Suprapubic skin (tissue), 4 donors: ENCODE results near the gene TTLL5. TPM values are rescaled to one million over a fixed set of nuclear protein-coding genes. Genes with fewer than 3 reads are reported as not detected.

Experiments used
- DNase-seq, 2 donors: peaks; one replicate each; pipeline ENCODE4 v3.0.0-alpha.2; 2019; ENCODE audit warnings: low spot score in 2 of 2
- H3K27ac ChIP-seq: fragments of 200-600 bp; sonication (generic); one replicate; pipeline ENCODE4 v1.5.1; 2019
- H3K27me3 ChIP-seq: fragments of 200-600 bp; sonication (generic); one replicate; pipeline ENCODE4 v1.5.1; 2019
- H3K36me3 ChIP-seq: fragments of 200-600 bp; sonication (generic); one replicate; pipeline ENCODE4 v1.5.1; 2019
- H3K4me1 ChIP-seq: fragments of 200-600 bp; sonication (generic); one replicate; pipeline ENCODE4 v1.5.1; 2019
- H3K4me3 ChIP-seq: fragments of 200-600 bp; sonication (generic); one replicate; pipeline ENCODE4 v1.5.1; 2019; ENCODE audit warnings: mild to moderate bottlenecking
- H3K9me3 ChIP-seq: fragments of 200-600 bp; sonication (generic); one replicate; pipeline ENCODE4 v1.5.1; 2019
- EP300 ChIP-seq: sonication (generic); formaldehyde crosslinking; IDR thresholded peaks from one replicate; pipeline ENCODE4 v1.6.1; 2017; ENCODE audit warnings: antibody characterized with exemption
- POLR2A ChIP-seq, 2 donors: fragments of 450-650 bp; IDR thresholded peaks; one replicate each; pipeline ENCODE4 v1.6.1; 2017; ENCODE audit warnings: antibody characterized with exemption in 2 of 2, mild to moderate bottlenecking in 2 of 2, moderate library complexity in 2 of 2
- POLR2AphosphoS5 ChIP-seq, 3 donors: sonication (generic); formaldehyde crosslinking; IDR thresholded peaks; one replicate each; pipeline ENCODE4 v1.6.1; 2017; ENCODE audit warnings: antibody characterized with exemption in 3 of 3
- WGBS: methylation state at CpG from one replicate; pipeline ENCODE4 v1.1.5; 2018; 5-methylcytosine and 5-hydroxymethylcytosine counted together
- total RNA-seq, 4 donors: library from RNA; depleted of rRNA; stranded (reverse); fragments of >200 nt; gene quantifications; one replicate each; pipeline ENCODE4 v1.1.0, GENCODE V29; 2016
- TF ChIP-seq, protein P1 (sequence below), 2 donors: fragments of 200-600 bp in 1 of 2; fragments of 450-650 bp in 1 of 2; sonication (generic) in 1 of 2; IDR thresholded peaks; one replicate each; pipeline ENCODE4 v1.5.1; 2016 to 2019; ENCODE audit warnings: antibody characterized with exemption in 2 of 2, mild to moderate bottlenecking in 1 of 2, moderate library complexity in 1 of 2

The TTLL5 gene
- total RNA-seq, 4 donors from 2014 or later: 24.4 to 56.4 (median 34.8) TPM

DNA sequence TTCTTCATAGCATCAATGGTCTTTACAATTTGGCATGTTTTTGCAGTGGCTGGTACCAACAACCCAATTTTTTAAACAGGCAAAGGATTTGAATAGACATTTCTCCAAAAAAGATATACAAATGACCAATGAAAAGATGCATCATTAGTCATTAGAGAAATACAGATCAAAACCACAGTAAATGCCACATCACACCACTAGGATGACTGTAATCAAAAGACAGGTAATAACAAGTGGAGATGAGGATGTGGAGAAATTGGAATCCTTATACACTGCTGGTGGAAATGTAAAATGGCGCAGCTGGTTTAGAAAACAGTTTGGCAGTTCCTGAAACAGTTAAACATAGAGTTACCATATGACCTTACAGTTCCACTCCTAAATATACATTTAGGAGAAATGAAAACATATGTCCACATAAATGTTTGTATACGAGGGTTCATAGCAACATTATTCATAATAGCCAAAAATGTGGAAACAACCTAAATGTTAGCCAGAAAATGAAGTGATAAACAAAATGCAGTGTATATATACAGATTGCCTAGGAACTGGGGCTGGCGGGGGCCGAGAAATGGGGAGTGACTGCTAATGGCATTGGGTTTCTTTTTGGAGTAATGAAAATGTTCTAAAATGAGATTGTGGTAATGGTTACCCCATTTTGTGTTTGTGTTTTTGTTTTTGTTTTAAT, 265.5 kb downstream of the TTLL5 start:
- no peak for TF ChIP-seq POLR2A (IDR thresholded peaks at IDR 0.05)
- Histone ChIP-seq H3K9me3 (no peaks in the 10 kb centered on the region), H3K4me3 (no peak overlapping the region), H3K36me3 (no peaks in the 10 kb centered on the region), H3K4me1 (no peaks in the 10 kb centered on the region), H3K27ac (no peak overlapping the region), H3K27me3 (no peaks in the 10 kb centered on the region)
- WGBS: 92% methylated on average over 4 of the region's 4 CpGs
- no peak for DNase-seq

DNA sequence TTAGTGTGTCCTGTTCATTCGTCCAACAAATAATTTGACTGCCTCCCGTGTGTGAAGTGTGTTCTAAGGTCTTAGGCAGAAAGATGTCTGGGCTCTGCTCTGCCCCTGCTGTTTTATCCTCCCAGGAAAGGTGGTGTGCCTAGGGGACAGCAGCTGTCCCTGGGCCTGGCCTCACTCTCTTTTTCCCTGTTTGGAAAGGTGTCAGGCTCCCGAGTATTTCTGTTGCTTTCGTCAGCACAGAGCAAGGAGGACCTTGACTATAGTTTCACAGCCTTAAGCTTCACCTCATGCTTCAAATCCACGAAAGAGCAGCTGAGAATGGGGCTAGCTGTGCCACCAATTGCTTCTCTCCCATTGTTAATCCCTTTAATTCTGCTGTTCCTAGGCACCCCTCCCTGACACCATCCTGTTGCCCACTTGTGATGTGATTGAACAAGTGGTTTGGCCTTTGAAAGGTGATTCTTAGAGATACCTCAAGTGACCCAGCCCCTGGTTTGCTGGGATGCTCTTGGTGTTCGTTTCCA, 266.6 kb downstream of the TTLL5 start:
- DNase-seq: no peak
- no peaks in the 10 kb centered on the region for H3K9me3 ChIP-seq
- H3K4me3 ChIP-seq: no peak overlapping the region
- no peaks in the 10 kb centered on the region for H3K4me1 ChIP-seq
- H3K27ac ChIP-seq: no peak overlapping the region
- no peaks in the 10 kb centered on the region for H3K36me3 ChIP-seq
- TF ChIP-seq, protein P1, sequence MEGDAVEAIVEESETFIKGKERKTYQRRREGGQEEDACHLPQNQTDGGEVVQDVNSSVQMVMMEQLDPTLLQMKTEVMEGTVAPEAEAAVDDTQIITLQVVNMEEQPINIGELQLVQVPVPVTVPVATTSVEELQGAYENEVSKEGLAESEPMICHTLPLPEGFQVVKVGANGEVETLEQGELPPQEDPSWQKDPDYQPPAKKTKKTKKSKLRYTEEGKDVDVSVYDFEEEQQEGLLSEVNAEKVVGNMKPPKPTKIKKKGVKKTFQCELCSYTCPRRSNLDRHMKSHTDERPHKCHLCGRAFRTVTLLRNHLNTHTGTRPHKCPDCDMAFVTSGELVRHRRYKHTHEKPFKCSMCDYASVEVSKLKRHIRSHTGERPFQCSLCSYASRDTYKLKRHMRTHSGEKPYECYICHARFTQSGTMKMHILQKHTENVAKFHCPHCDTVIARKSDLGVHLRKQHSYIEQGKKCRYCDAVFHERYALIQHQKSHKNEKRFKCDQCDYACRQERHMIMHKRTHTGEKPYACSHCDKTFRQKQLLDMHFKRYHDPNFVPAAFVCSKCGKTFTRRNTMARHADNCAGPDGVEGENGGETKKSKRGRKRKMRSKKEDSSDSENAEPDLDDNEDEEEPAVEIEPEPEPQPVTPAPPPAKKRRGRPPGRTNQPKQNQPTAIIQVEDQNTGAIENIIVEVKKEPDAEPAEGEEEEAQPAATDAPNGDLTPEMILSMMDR (IDR thresholded peaks at IDR 0.05): no peak
- TF ChIP-seq POLR2A (IDR thresholded peaks at IDR 0.05) (no peak), POLR2AphosphoS5 (IDR thresholded peaks at IDR 0.05) (no peak), EP300 (no peak)
- no peaks in the 10 kb centered on the region for H3K27me3 ChIP-seq
- 89% methylated on average over 6 of the region's 6 CpGs for WGBS

DNA sequence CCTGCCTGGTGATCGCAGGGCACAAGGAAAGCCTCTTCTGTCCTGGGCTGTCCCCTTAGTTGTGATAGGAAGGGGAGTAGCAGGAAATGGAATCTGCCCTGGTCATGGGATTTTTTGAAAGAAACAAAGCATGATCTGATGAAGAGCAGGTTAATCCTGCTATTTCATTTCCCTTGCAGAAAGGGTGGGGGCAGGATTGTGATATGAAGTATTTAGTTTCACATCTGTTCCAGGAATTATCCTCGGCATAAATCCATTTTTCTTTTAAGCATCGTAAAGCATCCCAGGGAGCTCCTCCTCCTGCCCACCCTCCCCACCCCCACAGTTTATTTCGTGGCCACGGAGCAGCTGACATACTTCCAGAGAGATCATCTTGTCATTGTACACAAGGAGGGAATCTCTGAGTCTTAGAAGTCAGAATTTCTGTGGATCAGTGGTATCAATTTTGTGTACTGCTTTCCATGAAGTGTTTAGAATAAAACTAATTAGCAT, 267.7 kb downstream of the TTLL5 start:
- 45% methylated on average over 5 of the region's 5 CpGs for WGBS
- DNase-seq: no peak

DNA sequence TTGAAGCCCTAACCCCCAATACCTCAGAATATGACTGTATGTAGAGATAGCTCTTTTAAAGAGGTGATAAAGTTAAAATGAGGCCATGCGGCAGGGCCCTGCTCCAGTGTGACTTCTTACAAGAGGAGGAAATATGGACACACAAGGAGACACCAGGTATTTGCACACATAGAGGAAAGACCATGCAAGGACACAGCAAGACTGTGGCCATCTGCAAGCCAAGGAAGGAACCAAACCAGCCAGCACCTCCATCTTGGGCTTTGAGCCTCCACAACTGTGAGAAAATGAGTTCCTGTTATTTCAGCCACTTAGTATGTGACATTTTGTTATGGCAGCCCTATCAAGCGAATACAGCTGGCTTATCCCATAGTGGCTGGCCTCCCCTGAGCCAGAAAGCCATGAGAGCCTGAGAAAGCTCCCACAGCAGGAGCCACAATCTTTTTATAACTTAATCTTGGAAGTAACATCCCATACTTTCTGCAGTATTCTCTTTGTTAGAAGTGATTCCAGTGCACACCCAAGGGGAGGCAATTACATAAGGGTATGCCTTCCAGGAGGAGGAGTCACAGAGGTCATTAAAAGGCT, 272.8 kb downstream of the TTLL5 start:
- Histone ChIP-seq H3K4me1 (no peaks in the 10 kb centered on the region), H3K27ac (no peak overlapping the region), H3K36me3 (no peaks in the 10 kb centered on the region), H3K4me3 (no peak overlapping the region), H3K9me3 (no peaks in the 10 kb centered on the region), H3K27me3 (no peaks in the 10 kb centered on the region)
- 100% methylated on average over 2 of the region's 2 CpGs for WGBS
- no peak for TF ChIP-seq EP300
- TF ChIP-seq POLR2A (IDR thresholded peaks at IDR 0.05): no peak
- TF ChIP-seq POLR2AphosphoS5 (IDR thresholded peaks at IDR 0.05): no peak
- TF ChIP-seq, protein P1 (IDR thresholded peaks at IDR 0.05): no peak
- no peak for DNase-seq

More for the DNA sequence above, 267.7 kb downstream of the TTLL5 start:
- no peak for TF ChIP-seq POLR2A (IDR thresholded peaks at IDR 0.05)
- no peak for TF ChIP-seq EP300
- TF ChIP-seq POLR2AphosphoS5 (IDR thresholded peaks at IDR 0.05): no peak
- TF ChIP-seq, protein P1 (IDR thresholded peaks at IDR 0.05): no peak
- Histone ChIP-seq H3K27ac (no peak overlapping the region), H3K4me1 (no peaks in the 10 kb centered on the region), H3K36me3 (no peaks in the 10 kb centered on the region), H3K4me3 (no peak overlapping the region), H3K27me3 (no peaks in the 10 kb centered on the region), H3K9me3 (no peaks in the 10 kb centered on the region)

DNA sequence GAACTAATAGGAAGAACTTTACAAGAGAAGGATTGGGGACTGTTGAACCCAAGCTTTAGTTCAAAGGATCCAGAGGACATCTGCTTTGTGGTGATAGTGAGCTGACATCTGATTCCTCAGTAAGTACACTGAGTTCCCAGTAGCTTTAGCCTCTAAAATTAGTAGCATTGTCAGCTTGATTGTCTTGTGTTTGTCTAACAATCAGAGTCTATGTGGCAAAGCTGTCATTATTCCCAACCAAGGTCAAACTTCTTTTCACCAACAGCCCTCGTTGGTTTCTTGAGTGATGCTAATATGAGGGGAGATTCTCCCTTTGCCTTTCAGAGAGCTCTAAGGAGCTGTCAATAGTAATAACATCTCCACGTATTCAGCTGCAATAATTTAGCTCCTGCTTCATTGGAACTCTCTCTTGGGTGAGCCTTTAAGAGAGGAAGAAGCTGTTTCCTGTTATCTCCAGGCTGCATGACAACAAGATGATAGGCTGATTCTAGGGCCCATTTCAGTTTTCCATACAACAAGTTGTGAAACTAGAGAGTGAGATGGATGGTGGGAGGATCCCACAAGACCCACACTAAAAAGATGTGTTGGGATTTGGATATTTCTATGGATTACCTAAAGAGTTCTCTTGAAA, 274.1 kb downstream of the TTLL5 start:
- no peak for TF ChIP-seq POLR2AphosphoS5 (IDR thresholded peaks at IDR 0.05)
- TF ChIP-seq POLR2A (IDR thresholded peaks at IDR 0.05): no peak
- TF ChIP-seq, protein P1 (IDR thresholded peaks at IDR 0.05): no peak
- TF ChIP-seq EP300: no peak
- H3K27me3 ChIP-seq: no peaks in the 10 kb centered on the region

More for the DNA sequence above, 274.1 kb downstream of the TTLL5 start:
- no peak overlapping the region for H3K4me3 ChIP-seq
- no peak for DNase-seq
- no peaks in the 10 kb centered on the region for H3K36me3 ChIP-seq
- 75% methylated on average over 2 of the region's 2 CpGs for WGBS
- no peak overlapping the region for H3K27ac ChIP-seq
- no peaks in the 10 kb centered on the region for H3K4me1 ChIP-seq
- no peaks in the 10 kb centered on the region for H3K9me3 ChIP-seq
